Activated CD8-positive, alpha-beta memory T cell treated with anti-CD3 and anti-CD28 coated beads for 36 hours (primary cell): ENCODE data around the gene SCAP. TPM values are rescaled to one million over a fixed set of nuclear protein-coding genes. Genes with fewer than 3 reads are reported as not detected.
"Not testable (repeated sequence)": the region's sequence is repeated elsewhere in the genome, so short reads cannot be mapped to it uniquely, and the experiment has no call there.

Experiments
- CTCF ChIA-PET: fragments of 350-600 bp; sonication (Branson Sonifier 250); formaldehyde crosslinking; loops from one replicate; lab custom pipeline; 2021; ENCODE audit warnings: antibody characterized with exemption; lab: Charles Lee
- POLR2A ChIA-PET: fragments of 350-600 bp; sonication (Branson Sonifier 250); formaldehyde crosslinking; loops from one replicate; lab custom pipeline; 2021; ENCODE audit warnings: antibody characterized with exemption; lab: Charles Lee
- total RNA-seq, 2 experiments: library from RNA; stranded (reverse); gene quantifications; one replicate each; pipeline ENCODE4 v1.2.3, GENCODE V29; 2021

Gene SCAP
- 10 to 100 TPM; 72.5 to 72.7 TPM for total RNA-seq

- ChIA-PET CTCF (interaction anchor here (0.7 to 3.0 kb wide), 5 partner anchors 30 to 313 kb away, joined by 3 to 35 read pairs (median 3); partner anchors contain the start of gene PTPN23), POLR2A (interaction anchor here (0.8 to 1.1 kb wide), 2 partner anchors 55 to 95 kb away, joined by 3 to 4 read pairs; partner anchors contain the start of gene PTPN23)
These were observed at the start of gene SCAP for GRCh38 chr3:47475570-47476329. Gene SCAP (minus strand): TSS chr3:47475941. CDS start chr3:47442993, 32,948 bp downstream.

- POLR2A ChIA-PET, result no interaction called here
- CTCF ChIA-PET, result interaction anchor here (0.7 to 3.5 kb wide), 5 partner anchors 264 to 302 kb away, joined by 3 to 25 read pairs (median 5); no protein-coding TSS in a partner anchor
These were observed 47.8 kb upstream of the SCAP start for GRCh38 chr3:47523310-47524073.

- ChIA-PET POLR2A (interaction anchor here (0.6 kb wide), 1 partner anchor 13 kb away, joined by 4 read pairs; no protein-coding TSS in a partner anchor), CTCF (interaction anchor here (0.6 to 3.5 kb wide), 26 partner anchors 9 to 468 kb away, joined by 3 to 25 read pairs (median 3); partner anchors contain the start of gene ELP6)
These were observed 46.6 kb upstream of the SCAP start for GRCh38 chr3:47522082-47522987.

GRCh38 chr3:47520756-47521155, 45.0 kb upstream of the SCAP start:
- CTCF ChIA-PET, result interaction anchor here (1.0 to 3.5 kb wide), 3 partner anchors 12 to 304 kb away, joined by 3 to 25 read pairs (median 12); no protein-coding TSS in a partner anchor

GRCh38 chr3:47517937-47518336, 42.2 kb upstream of the SCAP start:
- POLR2A ChIA-PET, result no interaction called here
- CTCF ChIA-PET, result interaction anchor here (1.0 kb wide), 1 partner anchor 15 kb away, joined by 3 read pairs; no protein-coding TSS in a partner anchor

More at GRCh38 chr3:47520756-47521155, 45.0 kb upstream of the SCAP start:
- POLR2A ChIA-PET, result interaction anchor here (0.6 kb wide), 1 partner anchor 368 kb away, joined by 3 read pairs; no protein-coding TSS in a partner anchor

- ChIA-PET POLR2A (no interaction called here), CTCF (no interaction called here)
These were observed 40.2 kb upstream of the SCAP start for GRCh38 chr3:47515864-47516319.

- ChIA-PET CTCF (no interaction called here), POLR2A (no interaction called here)
These were observed 39.4 kb upstream of the SCAP start for GRCh38 chr3:47515100-47515499.

- ChIA-PET POLR2A (interaction anchor here (1.0 kb wide), 1 partner anchor 199 kb away, joined by 6 read pairs; no protein-coding TSS in a partner anchor), CTCF (interaction anchor here (0.6 to 2.0 kb wide), 4 partner anchors 9 to 277 kb away, joined by 4 to 9 read pairs (median 8); no protein-coding TSS in a partner anchor)
These were observed 37.6 kb upstream of the SCAP start, which contains the start of gene ELP6 for GRCh38 chr3:47513125-47513929. Gene ELP6 (minus strand): TSS chr3:47513712. CDS start chr3:47513590, 122 bp downstream.

GRCh38 chr3:47512416-47513124, 36.8 kb upstream of the SCAP start:
- CTCF ChIA-PET, result interaction anchor here (0.6 to 2.0 kb wide), 5 partner anchors 10 to 278 kb away, joined by 4 to 9 read pairs (median 8); no protein-coding TSS in a partner anchor

GRCh38 chr3:47505267-47505666, 29.5 kb upstream of the SCAP start:
- CTCF ChIA-PET, result interaction anchor here (1.0 kb wide), 1 partner anchor 84 kb away, joined by 4 read pairs; no protein-coding TSS in a partner anchor

More at GRCh38 chr3:47512416-47513124, 36.8 kb upstream of the SCAP start:
- POLR2A ChIA-PET, result interaction anchor here (1.0 kb wide), 1 partner anchor 199 kb away, joined by 6 read pairs; no protein-coding TSS in a partner anchor

GRCh38 chr3:47504113-47504512, 28.4 kb upstream of the SCAP start:
- ChIA-PET POLR2A (no interaction called here), CTCF (no interaction called here)

More at GRCh38 chr3:47505267-47505666, 29.5 kb upstream of the SCAP start:
- POLR2A ChIA-PET, result not testable (repeated sequence)

- CTCF ChIA-PET, result interaction anchor here (0.6 kb wide), 1 partner anchor 121 kb away, joined by 3 read pairs; no protein-coding TSS in a partner anchor
- POLR2A ChIA-PET, result no interaction called here
These were observed 27.3 kb upstream of the SCAP start for GRCh38 chr3:47503033-47503432.

- CTCF ChIA-PET, result no interaction called here
- POLR2A ChIA-PET, result no interaction called here
These were observed 21.2 kb upstream of the SCAP start for GRCh38 chr3:47496892-47497291.

GRCh38 chr3:47495886-47496285, 20.1 kb upstream of the SCAP start:
- ChIA-PET CTCF (interaction anchor here (0.7 kb wide), 1 partner anchor 98 kb away, joined by 4 read pairs; no protein-coding TSS in a partner anchor), POLR2A (no interaction called here)

- CTCF ChIA-PET, result no interaction called here
- POLR2A ChIA-PET, result no interaction called here
These were observed 19.4 kb upstream of the SCAP start for GRCh38 chr3:47495111-47495510.

GRCh38 chr3:47491777-47492176, 16.0 kb upstream of the SCAP start:
- CTCF ChIA-PET, result no interaction called here
- POLR2A ChIA-PET, result no interaction called here
